Left ventricle myocardium inferior (tissue), 1 donor: ENCODE data around the gene CEACAM8. TPM values are rescaled to one million over a fixed set of nuclear protein-coding genes. Genes with fewer than 3 reads are reported as not detected.
A peak's percentile ranks its signal among the peaks of the same experiment; 100 is the strongest.
"Not testable (repeated sequence)": the region's sequence is repeated elsewhere in the genome, so short reads cannot be mapped to it uniquely, and the experiment has no call there.

ENCODE experiments used
- DNase-seq: peaks from one replicate; pipeline ENCODE4 v3.0.0-alpha.2; 2020
- H3K27ac ChIP-seq: fragments of 200-600 bp; replicated peaks from 2 replicates; pipeline ENCODE4 v1.8.0; 2021
- H3K27me3 ChIP-seq: fragments of 200-600 bp; 2 replicates; pipeline ENCODE4 v1.8.0; 2021; ENCODE audit warnings: low read depth
- H3K36me3 ChIP-seq: fragments of 200-600 bp; 2 replicates; pipeline ENCODE4 v1.8.0; 2021
- H3K4me1 ChIP-seq: fragments of 200-600 bp; 2 replicates; pipeline ENCODE4 v1.8.0; 2021
- H3K4me3 ChIP-seq: fragments of 200-600 bp; 2 replicates; pipeline ENCODE4 v1.8.0; 2021; ENCODE audit warnings: mild to moderate bottlenecking, moderate library complexity
- H3K9me3 ChIP-seq: fragments of 200-600 bp; replicated peaks from 2 replicates; pipeline ENCODE4 v1.8.0; 2021
- CTCF ChIP-seq: fragments of 200-600 bp; IDR thresholded peaks from 2 replicates; pipeline ENCODE4 v1.8.0; 2021; ENCODE audit warnings: antibody characterized with exemption, mild to moderate bottlenecking, borderline replicate concordance
- intact Hi-C: fragments of 100-400 bp; cut with micrococcal nuclease; formaldehyde crosslinking; loops from one replicate; pipeline ENCODE4 v1.11.0; 2022
- long read RNA-seq: library from polyadenylated mRNA; unstranded; transcript quantifications from one replicate; pipeline ENCODE4 v2.0.0, GENCODE V29; 2021
- total RNA-seq: library from RNA; stranded (reverse); fragmentation: NEBNext Ultra II Directional; extraction: Animal tissue kit (Norgen Biotek cat#: 25700); gene quantifications from one replicate; pipeline ENCODE4 v1.2.1, GENCODE V29; 2021
- donor health status: DM: no; HTN: yes; CAD: no; lungs with severe emphysema.

Gene CEACAM8
- not detected for total RNA-seq
- long read RNA-seq: 0 reads

GRCh38 chr19:42594617-42595489 lies at the start of gene CEACAM8:
Gene CEACAM8 (minus strand): TSS chr19:42594924. CDS start chr19:42594828, 96 bp downstream.
- H3K9me3 ChIP-seq: peaks cover 13% of the 10 kb centered on the region
- no peak within 1 kb of the TSS for H3K27ac ChIP-seq
- H3K4me1 ChIP-seq: no peaks in the 10 kb centered on the region
- no peak within 1 kb of the TSS for H3K4me3 ChIP-seq
- no peak for DNase-seq
- peaks cover 20% of the 10 kb centered on the region for H3K27me3 ChIP-seq
- intact Hi-C loops: no loop called here
- no peak for TF ChIP-seq CTCF
- no peaks in the 10 kb centered on the region for H3K36me3 ChIP-seq

- intact Hi-C loops, H3K4me1 ChIP-seq, DNase-seq: not testable (repeated sequence)
These were observed 44.8 kb upstream of the CEACAM8 start for GRCh38 chr19:42639324-42640092.

GRCh38 chr19:42635233-42635539 lies 40.5 kb upstream of the CEACAM8 start:
- Histone ChIP-seq H3K27ac (no peak overlapping the region), H3K27me3 (peaks cover 5% of the 10 kb centered on the region), H3K4me1 (no peaks in the 10 kb centered on the region), H3K36me3 (no peaks in the 10 kb centered on the region), H3K4me3 (no peak overlapping the region), H3K9me3 (no peaks in the 10 kb centered on the region)
- peak; percentile 0 for TF ChIP-seq CTCF
- DNase-seq: no peak
- intact Hi-C loops: no loop called here

More at GRCh38 chr19:42639324-42640092, 44.8 kb upstream of the CEACAM8 start:
- not testable (repeated sequence) for H3K4me3 ChIP-seq, H3K9me3 ChIP-seq, H3K36me3 ChIP-seq, H3K27me3 ChIP-seq, H3K27ac ChIP-seq

- Histone ChIP-seq H3K4me3 (no peak overlapping the region), H3K27ac (no peak overlapping the region), H3K9me3 (no peaks in the 10 kb centered on the region), H3K36me3 (no peaks in the 10 kb centered on the region), H3K27me3 (peaks cover 5% of the 10 kb centered on the region), H3K4me1 (no peaks in the 10 kb centered on the region)
- DNase-seq: no peak
- intact Hi-C loops: no loop called here
- peak; percentile 52 for TF ChIP-seq CTCF
These were observed 39.9 kb upstream of the CEACAM8 start for GRCh38 chr19:42634409-42635232.

- Histone ChIP-seq H3K27me3 (peaks cover 5% of the 10 kb centered on the region), H3K4me1 (no peaks in the 10 kb centered on the region), H3K27ac (no peak overlapping the region), H3K4me3 (no peak overlapping the region), H3K9me3 (peaks cover 6% of the 10 kb centered on the region), H3K36me3 (no peaks in the 10 kb centered on the region)
- no peak for DNase-seq
- no peak for TF ChIP-seq CTCF
- intact Hi-C loops: no loop called here
These were observed 34.5 kb upstream of the CEACAM8 start for GRCh38 chr19:42629191-42629590.
